HG03442 (cell line): ENCODE results near the gene STMP1.

Source experiments
- ATAC-seq: cut with Tn5 transposase; IDR thresholded peaks from one replicate; pipeline ENCODE4 v1.9.1; 2021; ENCODE audit warnings: mild to moderate bottlenecking, moderate library complexity; ENCODE audit not compliant: unreplicated experiment

The STMP1 gene

GRCh38 chr7:135718794-135719437 lies 56.6 kb downstream of the STMP1 start:
- no peak for ATAC-seq

GRCh38 chr7:135719688-135720087 lies 57.4 kb downstream of the STMP1 start:
- no peak for ATAC-seq

GRCh38 chr7:135721198-135721820 lies 59.0 kb downstream of the STMP1 start:
- ATAC-seq: no peak

- ATAC-seq: no peak
These were observed 61.1 kb downstream of the STMP1 start for GRCh38 chr7:135723411-135723810.
